Fibroblast of skin of abdomen (primary cell): ENCODE data around the gene ZNF143.
"Not testable (repeated sequence)": the region's sequence is repeated elsewhere in the genome, so short reads cannot be mapped to it uniquely, and the experiment has no call there.

Source experiments
- DNase-seq: peaks from one replicate; pipeline ENCODE4 v3.0.0-alpha.2; 2013

Gene ZNF143

GRCh38 chr11:9549216-9549615 lies 88.4 kb downstream of the ZNF143 start:
- DNase-seq: not testable (repeated sequence)

GRCh38 chr11:9550191-9550628 lies 89.4 kb downstream of the ZNF143 start:
- DNase-seq: no peak

- DNase-seq: no peak
These were observed 100.6 kb downstream of the ZNF143 start for GRCh38 chr11:9561279-9561982.

GRCh38 chr11:9562716-9563115 lies 101.9 kb downstream of the ZNF143 start:
- DNase-seq: no peak

- DNase-seq: no peak
These were observed 102.5 kb downstream of the ZNF143 start for GRCh38 chr11:9563196-9563730.

GRCh38 chr11:9565822-9566560 lies 105.2 kb downstream of the ZNF143 start:
- DNase-seq: peak; percentile 100

GRCh38 chr11:9566561-9567063 lies 105.8 kb downstream of the ZNF143 start:
- peak; percentile 43 for DNase-seq

- DNase-seq: no peak
These were observed 106.6 kb downstream of the ZNF143 start for GRCh38 chr11:9567401-9567800.

GRCh38 chr11:9568161-9568853 lies 107.5 kb downstream of the ZNF143 start:
- no peak for DNase-seq

- DNase-seq: peak; percentile 83
These were observed 108.2 kb downstream of the ZNF143 start for GRCh38 chr11:9568854-9569587.

GRCh38 chr11:9569588-9570164 lies 108.9 kb downstream of the ZNF143 start:
- no peak for DNase-seq

GRCh38 chr11:9570313-9571025 lies 109.7 kb downstream of the ZNF143 start:
- DNase-seq: no peak

- no peak for DNase-seq
These were observed 110.4 kb downstream of the ZNF143 start for GRCh38 chr11:9571071-9571762.

- no peak for DNase-seq
These were observed 110.9 kb downstream of the ZNF143 start for GRCh38 chr11:9571763-9572115.

GRCh38 chr11:9573052-9573774 lies 112.4 kb downstream of the ZNF143 start, which contains the start of gene WEE1:
TSS of gene WEE1 (plus strand) at chr11:9573670. CDS start at chr11:9573934, 264 bp downstream.
- DNase-seq: peak; percentile 99

GRCh38 chr11:9573775-9574621 lies 113.2 kb downstream of the ZNF143 start:
- DNase-seq: no peak

GRCh38 chr11:9574622-9575259 lies 113.9 kb downstream of the ZNF143 start:
- DNase-seq: no peak
